ENCODE data around the gene FARSB. TPM values are rescaled to one million over a fixed set of nuclear protein-coding genes. Genes with fewer than 3 reads are reported as not detected.

Gene FARSB
- total RNA-seq, 1 donor from 2014 or later = 25.5 TPM

GRCh38 chr2:222668494-222669154 lies 12.7 kb upstream of the FARSB start:
- no peak for DNase-seq (ENCODE audit: low spot score)

- no peak for DNase-seq (ENCODE audit: low spot score)
Observed at GRCh38 chr2:222663479-222663878, 7.6 kb upstream of the FARSB start.

GRCh38 chr2:222656526-222657446 lies 894 bp upstream of the FARSB start:
- DNase-seq (ENCODE audit: low spot score) = no peak

- no peak for DNase-seq (ENCODE audit: low spot score)
Observed at GRCh38 chr2:222653280-222653679, 2.6 kb downstream of the FARSB start.

DNA sequence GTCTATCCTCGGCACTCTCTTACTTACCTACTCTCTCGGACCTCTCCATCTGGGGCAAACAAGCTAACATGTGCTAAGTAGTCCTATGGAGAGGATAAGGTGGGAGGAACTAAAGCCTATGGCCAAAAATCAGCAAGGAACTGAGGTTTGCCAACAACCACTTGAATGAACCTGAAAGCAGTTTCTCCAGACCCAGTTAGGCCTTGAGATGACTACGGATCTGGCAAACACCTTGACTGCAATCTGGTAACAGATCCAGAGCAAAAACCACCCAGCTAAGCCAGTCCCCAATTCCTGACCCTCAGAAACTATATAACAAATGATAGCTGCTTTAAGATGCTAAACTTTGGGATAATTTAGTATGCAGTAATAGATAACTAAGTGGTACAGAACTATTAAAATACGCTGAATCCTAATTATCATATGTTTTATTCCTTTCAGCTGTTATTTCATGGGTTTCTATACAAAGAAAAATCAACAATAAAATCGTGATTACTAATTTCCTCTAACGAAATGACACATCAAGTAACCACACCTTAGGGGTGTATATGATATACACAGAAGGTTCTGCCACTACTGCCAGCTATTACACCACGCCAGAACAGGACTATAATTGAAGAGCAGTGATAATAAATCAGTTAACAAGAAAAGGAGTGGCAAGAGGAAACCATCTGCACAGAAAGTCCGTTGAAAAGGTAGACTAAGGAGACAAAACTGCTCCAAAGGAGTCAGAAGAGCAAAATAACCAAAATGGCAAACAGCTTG lies 3.2 kb downstream of the FARSB start:
- no peak for DNase-seq (ENCODE audit: low spot score)

GRCh38 chr2:222651718-222652418 lies 4.0 kb downstream of the FARSB start:
- no peak for DNase-seq (ENCODE audit: low spot score)

DNA sequence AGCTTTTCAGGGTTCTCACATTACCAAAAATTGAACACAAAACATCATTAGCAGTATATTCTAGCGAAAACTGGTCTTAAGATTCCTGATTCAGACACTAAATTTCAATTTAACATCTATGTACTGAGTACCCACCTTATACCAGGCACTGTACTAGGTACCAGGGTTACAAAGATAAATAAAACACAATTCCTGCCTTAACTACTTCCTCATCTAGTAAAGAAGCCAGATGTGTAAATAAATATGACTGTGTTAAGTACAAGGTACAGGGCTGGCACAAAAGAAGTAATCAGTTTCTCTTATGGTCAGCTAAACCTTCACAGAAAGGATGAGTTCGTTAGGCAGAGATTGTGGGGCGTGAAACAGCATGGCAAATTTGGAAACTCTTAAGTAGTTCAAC lies 6.1 kb downstream of the FARSB start:
- DNase-seq (ENCODE audit: low spot score) = no peak

GRCh38 chr2:222646008-222646407 lies 9.9 kb downstream of the FARSB start:
- DNase-seq (ENCODE audit: low spot score) = no peak

DNA sequence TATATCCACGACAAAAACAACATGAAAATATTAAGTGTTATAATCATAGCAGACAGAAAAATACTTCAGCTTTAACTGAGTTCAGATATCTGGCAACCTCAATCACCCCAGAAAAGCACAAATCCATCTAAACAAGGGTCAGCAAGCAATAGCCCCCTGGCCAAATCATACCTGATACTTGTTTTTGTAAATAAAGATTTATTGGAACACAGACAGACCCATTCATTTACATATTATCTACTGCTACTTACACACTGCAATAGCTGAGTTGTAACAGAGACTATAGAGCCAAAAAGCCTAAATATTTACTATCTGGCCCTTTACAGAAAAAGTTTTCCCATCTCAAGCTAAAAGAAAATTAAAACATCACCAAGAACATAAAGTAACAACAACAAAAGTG lies 12.8 kb downstream of the FARSB start:
- DNase-seq (ENCODE audit: low spot score) = no peak

DNA sequence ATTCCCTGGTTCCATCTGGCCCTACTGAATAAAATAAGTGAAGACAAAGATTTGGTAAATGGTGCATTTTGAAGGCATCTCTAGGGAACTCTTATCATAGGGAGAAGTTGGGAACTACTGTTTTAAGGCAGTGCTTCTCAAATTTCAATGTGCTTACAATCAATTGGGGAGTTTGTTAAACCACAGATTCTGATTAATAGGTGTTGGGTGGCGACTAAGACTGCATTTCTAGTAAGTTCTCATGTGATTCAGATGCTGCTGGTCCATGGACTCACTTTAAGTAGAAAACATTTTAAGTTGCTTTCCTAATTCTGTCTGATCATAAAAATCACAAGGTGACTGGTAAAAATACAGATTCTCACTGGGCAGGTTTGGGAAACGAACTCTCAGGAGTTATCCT lies 14.6 kb downstream of the FARSB start:
- no peak for DNase-seq (ENCODE audit: low spot score)

GRCh38 chr2:222637067-222637466 lies 18.8 kb downstream of the FARSB start:
- no peak for DNase-seq (ENCODE audit: low spot score)

- no peak for DNase-seq (ENCODE audit: low spot score)
Observed at GRCh38 chr2:222635295-222635694, 20.6 kb downstream of the FARSB start.

GRCh38 chr2:222627764-222628163 lies 28.1 kb downstream of the FARSB start:
- DNase-seq (ENCODE audit: low spot score) = no peak

DNA sequence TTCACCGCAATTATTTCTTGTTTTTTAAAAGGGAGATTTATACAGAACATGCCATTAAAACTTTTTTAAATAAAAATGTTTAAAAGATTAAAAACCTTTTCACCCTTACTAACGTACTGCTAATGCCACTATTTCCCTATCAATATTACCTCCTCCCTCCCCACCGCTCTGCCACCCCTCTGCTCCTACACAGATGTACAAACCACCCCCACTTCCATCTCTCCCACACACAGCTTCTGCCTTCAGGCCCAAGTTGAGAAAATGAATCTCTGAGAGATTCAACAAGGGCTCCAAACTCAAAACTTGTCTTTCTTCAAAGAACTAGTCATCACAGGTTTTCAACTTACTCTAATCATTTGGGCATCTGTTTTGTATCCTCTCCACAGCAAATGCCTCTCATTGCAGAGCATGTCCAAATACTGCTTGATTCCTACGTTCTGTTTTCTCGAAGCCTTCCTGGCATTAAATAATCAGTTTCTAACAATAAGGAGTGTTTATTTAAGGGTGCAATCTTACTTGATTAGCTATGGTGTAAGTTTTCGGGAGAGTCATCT lies 32.1 kb downstream of the FARSB start:
- no peak for DNase-seq (ENCODE audit: low spot score)

GRCh38 chr2:222622910-222623309 lies 33.0 kb downstream of the FARSB start:
- no peak for DNase-seq (ENCODE audit: low spot score)

DNA sequence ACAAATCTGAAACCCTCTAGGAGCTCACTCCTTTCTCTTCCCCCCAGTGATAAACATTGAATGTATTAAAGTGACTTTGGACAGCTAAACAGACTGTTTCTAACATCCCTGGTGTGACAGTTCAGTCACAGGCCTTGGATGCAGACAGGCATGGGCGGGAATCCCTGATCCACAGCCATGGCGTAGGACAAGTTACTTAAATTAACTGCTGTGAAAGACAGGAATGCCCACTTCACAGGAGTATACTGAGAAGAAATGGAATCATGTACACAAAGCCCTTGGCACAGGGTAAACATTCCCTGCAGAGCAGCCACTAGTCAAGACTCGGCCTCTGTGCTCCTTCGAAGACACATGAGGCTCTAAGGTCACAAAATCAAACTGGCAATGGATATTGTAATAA lies 34.0 kb downstream of the FARSB start:
- no peak for DNase-seq (ENCODE audit: low spot score)

DNA sequence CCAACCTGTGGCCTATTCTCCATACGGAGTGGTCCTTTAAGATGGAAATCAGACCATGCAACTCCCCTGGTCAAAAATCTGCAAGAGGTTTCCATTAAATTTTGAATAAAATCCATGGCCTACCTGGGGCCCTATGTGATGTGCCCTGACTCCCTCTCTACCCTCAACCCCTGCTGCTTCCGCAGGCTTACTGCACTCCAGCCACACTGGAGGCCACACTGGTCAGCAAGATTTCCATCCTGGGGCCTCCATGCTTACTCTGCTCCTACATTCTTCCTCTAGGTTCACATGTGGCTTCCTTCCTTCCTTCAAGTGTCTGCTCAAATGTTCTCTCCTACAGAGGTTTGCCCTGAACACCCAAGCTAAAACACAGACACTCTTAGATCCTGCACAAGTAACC lies 40.6 kb downstream of the FARSB start:
- DNase-seq (ENCODE audit: low spot score) = no peak

GRCh38 chr2:222613715-222614331 lies 42.1 kb downstream of the FARSB start:
- no peak for DNase-seq (ENCODE audit: low spot score)

- DNase-seq (ENCODE audit: low spot score) = no peak
Observed at GRCh38 chr2:222611684-222612083, 44.2 kb downstream of the FARSB start.

DNA sequence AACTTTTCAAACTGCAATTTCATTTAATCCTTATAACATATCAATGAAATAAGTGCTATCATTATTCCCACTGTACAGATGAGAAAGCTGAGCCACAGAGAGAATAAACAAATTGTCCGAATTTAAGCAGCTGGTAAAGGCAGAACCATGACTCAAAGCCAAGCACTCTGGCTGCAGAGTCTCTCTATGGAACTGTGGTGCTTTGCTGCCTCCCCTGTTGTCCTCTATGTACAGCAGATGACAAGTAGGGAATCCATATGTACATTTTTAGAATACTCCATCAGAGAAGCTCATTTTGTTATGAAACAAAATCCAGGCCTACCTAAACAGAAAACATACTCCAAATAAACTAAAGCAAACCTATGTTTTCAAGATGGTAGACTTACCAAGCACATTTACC lies 45.1 kb downstream of the FARSB start:
- DNase-seq (ENCODE audit: low spot score) = no peak

GRCh38 chr2:222609381-222609780 lies 46.5 kb downstream of the FARSB start:
- no peak for DNase-seq (ENCODE audit: low spot score)

Measured in mesenteric fat pad (tissue), 1 donor.